Endothelial cell (in vitro differentiated cells): Measurements from ENCODE around the gene CCL5. TPM values are rescaled to one million over a fixed set of nuclear protein-coding genes. Genes with fewer than 3 reads are reported as not detected.

Source experiments
- DNase-seq: peaks from one replicate; pipeline ENCODE4 v3.0.0; 2021; ENCODE audit warnings: low spot score
- H3K27ac Mint-ChIP-seq: one replicate; pipeline ENCODE4 v1.8.0; 2021; ENCODE audit warnings: mixed read lengths, inconsistent platforms; ENCODE audit not compliant: unreplicated experiment
- H3K27me3 Mint-ChIP-seq: one replicate; pipeline ENCODE4 v1.8.0; 2021; ENCODE audit warnings: mild to moderate bottlenecking, moderate library complexity, mixed read lengths, inconsistent platforms; ENCODE audit not compliant: unreplicated experiment
- H3K36me3 Mint-ChIP-seq: one replicate; pipeline ENCODE4 v1.8.0; 2021; ENCODE audit warnings: mild to moderate bottlenecking, low read depth, mixed read lengths, inconsistent platforms; ENCODE audit not compliant: unreplicated experiment
- H3K4me1 Mint-ChIP-seq: one replicate; pipeline ENCODE4 v1.8.0; 2021; ENCODE audit warnings: mild to moderate bottlenecking, mixed read lengths, inconsistent platforms; ENCODE audit not compliant: unreplicated experiment
- H3K4me3 Mint-ChIP-seq: one replicate; pipeline ENCODE4 v1.8.0; 2021; ENCODE audit warnings: mild to moderate bottlenecking, mixed read lengths, inconsistent platforms; ENCODE audit not compliant: unreplicated experiment
- H3K9me3 Mint-ChIP-seq: one replicate; pipeline ENCODE4 v1.8.0; 2021; ENCODE audit warnings: mixed read lengths, inconsistent platforms; ENCODE audit not compliant: unreplicated experiment
- total RNA-seq: library from RNA; stranded (reverse); fragmentation: NEBNext Ultra II Directional; extraction: Animal tissue kit (Norgen Biotek cat#: 25700); gene quantifications from one replicate; pipeline ENCODE4 v1.2.1, GENCODE V29; 2021; ENCODE audit not compliant: unreplicated experiment
- TF ChIP-seq, protein P1 (sequence below): fragments of 200-600 bp; sonication (generic); IDR thresholded peaks from one replicate; pipeline ENCODE4 v1.5.0; 2021; ENCODE audit warnings: antibody characterized with exemption; ENCODE audit not compliant: unreplicated experiment

Gene CCL5
- total RNA-seq, 1 donor from 2014 or later = not detected

DNA sequence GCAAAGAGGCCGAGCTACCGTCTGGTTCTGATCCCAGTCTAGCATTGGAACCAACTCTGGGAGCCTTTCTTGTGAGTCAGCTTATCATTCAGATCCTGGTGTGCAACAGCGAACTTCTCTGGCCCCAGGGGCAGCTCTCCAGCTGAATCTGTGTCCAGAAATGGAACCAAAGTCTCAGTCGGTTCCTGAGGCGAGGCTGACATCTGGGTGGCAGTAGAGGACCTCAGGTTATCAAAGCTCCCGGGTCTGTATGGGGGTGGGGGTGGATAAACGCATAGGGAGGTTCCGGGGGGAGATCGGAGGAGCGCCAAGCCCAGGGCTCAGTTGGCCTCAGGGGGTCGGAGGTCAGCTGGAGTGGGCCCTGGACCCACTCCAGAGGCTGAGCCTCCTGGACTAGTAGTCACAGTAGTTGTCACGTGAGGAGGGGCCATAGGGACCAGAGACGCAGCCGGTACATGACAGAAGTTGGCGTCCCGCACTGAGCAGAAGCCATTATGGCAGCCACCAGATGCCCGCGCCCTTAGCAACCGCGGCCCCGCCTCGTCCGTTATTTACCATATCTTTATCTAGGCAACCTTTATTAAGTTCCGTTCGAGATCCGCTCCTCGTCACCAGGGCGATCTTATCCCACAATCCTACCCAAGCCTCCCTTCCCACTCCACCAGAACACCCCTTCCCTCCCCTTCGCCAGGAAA, 37.5 kb upstream of the CCL5 start:
- Mint-ChIP-seq H3K27me3 (no peaks in the 10 kb centered on the region), H3K4me3 (no peak overlapping the region)

DNA sequence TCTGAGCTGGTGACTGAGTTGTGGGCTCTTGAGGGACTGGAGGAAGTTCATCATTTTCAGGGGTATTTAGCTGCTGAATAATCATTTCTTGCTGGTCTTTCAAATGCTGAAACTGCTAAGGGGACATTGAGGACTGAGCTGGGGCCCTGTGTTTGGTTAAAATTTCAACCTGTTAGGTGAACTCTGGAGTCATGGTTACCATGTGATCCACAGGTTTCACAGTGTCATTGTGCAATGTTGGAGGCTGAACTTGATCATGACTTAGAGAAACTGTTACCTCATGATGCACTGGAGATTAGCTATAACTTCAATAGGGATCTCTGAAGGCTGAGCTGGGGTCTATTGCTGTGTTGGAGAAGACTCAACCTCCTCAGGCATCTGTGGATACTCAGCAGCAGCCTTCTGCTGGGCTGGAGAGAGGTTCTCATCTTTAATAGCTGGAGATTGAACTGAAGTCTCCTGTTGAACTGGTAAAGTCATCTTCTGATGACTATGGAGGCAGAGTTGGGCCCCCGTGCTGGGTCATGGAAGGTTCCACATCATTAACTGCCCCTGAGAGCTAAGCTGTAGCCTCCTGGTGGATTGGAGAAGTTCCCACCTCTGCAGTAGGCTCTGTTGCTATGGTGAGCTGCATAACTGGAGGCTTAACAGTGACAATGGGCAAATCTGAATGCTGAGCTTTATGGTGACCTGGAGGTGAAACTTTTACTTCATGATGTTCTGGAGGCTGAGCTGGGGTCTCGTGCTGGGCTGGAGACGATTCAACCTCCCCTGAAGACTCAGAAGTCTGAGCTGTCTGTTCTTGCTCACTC, 35.2 kb upstream of the CCL5 start:
- TF ChIP-seq, protein P1, sequence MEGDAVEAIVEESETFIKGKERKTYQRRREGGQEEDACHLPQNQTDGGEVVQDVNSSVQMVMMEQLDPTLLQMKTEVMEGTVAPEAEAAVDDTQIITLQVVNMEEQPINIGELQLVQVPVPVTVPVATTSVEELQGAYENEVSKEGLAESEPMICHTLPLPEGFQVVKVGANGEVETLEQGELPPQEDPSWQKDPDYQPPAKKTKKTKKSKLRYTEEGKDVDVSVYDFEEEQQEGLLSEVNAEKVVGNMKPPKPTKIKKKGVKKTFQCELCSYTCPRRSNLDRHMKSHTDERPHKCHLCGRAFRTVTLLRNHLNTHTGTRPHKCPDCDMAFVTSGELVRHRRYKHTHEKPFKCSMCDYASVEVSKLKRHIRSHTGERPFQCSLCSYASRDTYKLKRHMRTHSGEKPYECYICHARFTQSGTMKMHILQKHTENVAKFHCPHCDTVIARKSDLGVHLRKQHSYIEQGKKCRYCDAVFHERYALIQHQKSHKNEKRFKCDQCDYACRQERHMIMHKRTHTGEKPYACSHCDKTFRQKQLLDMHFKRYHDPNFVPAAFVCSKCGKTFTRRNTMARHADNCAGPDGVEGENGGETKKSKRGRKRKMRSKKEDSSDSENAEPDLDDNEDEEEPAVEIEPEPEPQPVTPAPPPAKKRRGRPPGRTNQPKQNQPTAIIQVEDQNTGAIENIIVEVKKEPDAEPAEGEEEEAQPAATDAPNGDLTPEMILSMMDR = no peak
- H3K4me1 Mint-ChIP-seq = peaks cover 21% of the 10 kb centered on the region
- no peaks in the 10 kb centered on the region for H3K9me3 Mint-ChIP-seq
- H3K4me3 Mint-ChIP-seq = no peak overlapping the region
- DNase-seq = no peak
- peaks cover 10% of the 10 kb centered on the region for H3K36me3 Mint-ChIP-seq
- H3K27ac Mint-ChIP-seq = no peak overlapping the region
- H3K27me3 Mint-ChIP-seq = no peaks in the 10 kb centered on the region

More for the DNA sequence above, 37.5 kb upstream of the CCL5 start:
- TF ChIP-seq, protein P1 = no peak
- DNase-seq = no peak
- Mint-ChIP-seq H3K9me3 (no peaks in the 10 kb centered on the region), H3K27ac (no peak overlapping the region), H3K36me3 (peaks cover 7% of the 10 kb centered on the region), H3K4me1 (peaks cover 13% of the 10 kb centered on the region)

DNA sequence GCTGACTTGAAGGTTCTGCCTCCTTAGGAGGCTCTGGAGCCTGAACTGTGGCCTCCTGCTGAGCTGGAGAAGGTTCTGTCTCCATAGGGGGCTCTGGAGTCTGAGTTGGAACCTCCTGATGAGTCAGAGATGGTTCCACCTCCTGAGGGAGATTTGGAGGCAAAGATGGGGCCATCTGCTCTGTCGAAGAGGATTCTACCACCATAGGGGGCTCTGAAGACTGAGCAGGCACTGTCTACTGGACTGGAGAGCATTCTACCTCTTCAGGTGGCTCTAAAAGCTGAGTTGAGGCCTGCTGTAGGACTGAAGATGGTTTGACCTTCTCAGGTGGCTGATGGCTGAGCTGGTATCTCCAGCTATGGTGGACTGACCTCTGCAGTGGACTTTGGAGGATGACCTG, 34.2 kb upstream of the CCL5 start:
- Mint-ChIP-seq H3K27ac (no peak overlapping the region), H3K27me3 (no peaks in the 10 kb centered on the region), H3K36me3 (peaks cover 13% of the 10 kb centered on the region), H3K4me3 (no peak overlapping the region), H3K9me3 (no peaks in the 10 kb centered on the region), H3K4me1 (peaks cover 21% of the 10 kb centered on the region)
- TF ChIP-seq, protein P1 = no peak
- DNase-seq = no peak

DNA sequence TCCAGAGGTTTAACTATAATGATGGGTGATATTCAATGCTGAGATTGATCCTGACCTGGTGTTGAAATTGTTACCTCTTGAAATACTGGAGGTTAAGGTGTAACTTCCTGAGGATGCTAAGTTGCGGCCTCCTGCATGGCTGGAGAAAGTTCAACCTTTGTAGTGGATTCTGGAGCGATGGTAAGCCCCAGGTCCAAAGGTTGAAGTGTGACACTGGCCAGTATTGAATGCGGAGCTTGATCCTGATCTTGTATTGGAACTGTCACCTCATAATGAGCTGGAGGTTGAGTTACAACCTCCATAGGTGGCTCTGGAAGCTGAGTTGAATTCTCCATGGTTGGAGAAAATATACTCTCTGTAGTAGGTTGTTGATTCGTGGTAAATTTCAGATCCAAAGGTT, 33.4 kb upstream of the CCL5 start:
- no peak overlapping the region for H3K27ac Mint-ChIP-seq
- no peak for DNase-seq
- TF ChIP-seq, protein P1 = no peak
- H3K9me3 Mint-ChIP-seq = no peaks in the 10 kb centered on the region
- H3K4me3 Mint-ChIP-seq = no peak overlapping the region
- H3K27me3 Mint-ChIP-seq = no peaks in the 10 kb centered on the region
- H3K4me1 Mint-ChIP-seq = peaks cover 19% of the 10 kb centered on the region
- H3K36me3 Mint-ChIP-seq = peaks cover 13% of the 10 kb centered on the region

DNA sequence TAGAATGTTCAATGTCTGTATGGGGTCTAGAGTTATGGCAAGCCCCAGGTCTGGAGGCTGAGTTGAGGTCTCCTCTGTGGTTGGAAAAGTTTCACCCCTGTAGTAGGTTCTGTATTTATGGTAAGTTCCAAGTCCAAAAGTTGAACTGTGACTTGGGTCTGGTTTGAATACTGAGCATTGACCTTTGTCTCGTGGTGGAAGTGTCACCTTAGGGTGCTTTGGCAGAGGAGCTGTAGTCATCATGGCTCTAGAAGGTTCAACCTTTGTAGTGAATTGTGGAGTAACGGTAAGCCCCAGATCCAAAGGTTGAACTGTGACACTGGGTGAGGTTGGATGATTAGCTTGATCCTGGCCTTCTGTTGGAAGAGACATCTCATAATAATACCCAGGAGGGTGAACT, 32.8 kb upstream of the CCL5 start:
- DNase-seq = no peak
- no peaks in the 10 kb centered on the region for H3K9me3 Mint-ChIP-seq
- H3K4me1 Mint-ChIP-seq = peaks cover 15% of the 10 kb centered on the region
- H3K36me3 Mint-ChIP-seq = peaks cover 16% of the 10 kb centered on the region
- H3K27ac Mint-ChIP-seq = peak overlapping the region; percentile 16
- H3K27me3 Mint-ChIP-seq = no peaks in the 10 kb centered on the region
- TF ChIP-seq, protein P1 = no peak
- peak overlapping the region; percentile 12 for H3K4me3 Mint-ChIP-seq
